HG03342 (cell line): ENCODE data around the gene ZNF609.
A peak's percentile ranks its signal among the peaks of the same experiment; 100 is the strongest.

Experiments used
- ATAC-seq: cut with Tn5 transposase; IDR thresholded peaks from one replicate; pipeline ENCODE4 v1.9.1; 2021; ENCODE audit warnings: mild to moderate bottlenecking, moderate library complexity; ENCODE audit not compliant: unreplicated experiment

The ZNF609 gene

DNA sequence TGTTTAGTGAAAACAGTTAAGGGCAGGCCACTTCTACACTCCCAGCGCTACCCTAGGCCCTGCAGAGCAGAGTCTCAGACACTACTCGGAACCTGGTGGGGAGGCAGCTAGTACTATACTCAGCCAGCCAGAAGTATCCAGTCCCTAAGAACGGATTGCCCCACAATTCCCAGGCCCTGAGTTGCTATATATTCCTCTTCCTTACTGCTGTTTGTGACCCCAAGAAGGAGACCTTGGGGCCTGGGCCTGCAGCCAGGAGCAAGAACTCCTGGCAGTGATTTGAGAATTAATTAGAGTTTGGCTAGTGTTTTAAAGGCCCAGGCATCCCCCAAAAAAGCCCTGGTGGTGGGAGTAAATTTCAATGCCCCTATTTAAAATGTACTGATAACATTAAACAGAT, 227.3 kb downstream of the ZNF609 start:
- ATAC-seq: no peak

DNA sequence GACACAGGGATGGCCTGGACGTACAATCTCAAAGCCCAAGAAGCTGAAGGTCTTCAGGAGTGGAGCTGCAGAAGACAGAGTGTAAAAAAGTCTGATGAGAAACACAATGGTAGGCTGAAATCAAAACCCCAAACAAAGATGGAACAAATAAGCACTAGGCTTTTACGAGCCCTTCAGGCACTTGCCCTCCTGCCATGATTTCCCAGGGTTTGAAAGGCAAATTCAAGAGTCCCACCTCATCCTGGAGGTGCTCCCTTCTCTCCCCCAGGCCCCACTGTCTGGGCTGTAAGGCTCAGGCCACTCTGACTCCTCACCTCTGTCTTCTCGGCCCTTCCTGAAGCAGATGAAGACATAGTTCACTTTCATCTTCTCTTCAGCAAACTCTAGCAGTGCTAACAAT, 228.4 kb downstream of the ZNF609 start:
- no peak for ATAC-seq

DNA sequence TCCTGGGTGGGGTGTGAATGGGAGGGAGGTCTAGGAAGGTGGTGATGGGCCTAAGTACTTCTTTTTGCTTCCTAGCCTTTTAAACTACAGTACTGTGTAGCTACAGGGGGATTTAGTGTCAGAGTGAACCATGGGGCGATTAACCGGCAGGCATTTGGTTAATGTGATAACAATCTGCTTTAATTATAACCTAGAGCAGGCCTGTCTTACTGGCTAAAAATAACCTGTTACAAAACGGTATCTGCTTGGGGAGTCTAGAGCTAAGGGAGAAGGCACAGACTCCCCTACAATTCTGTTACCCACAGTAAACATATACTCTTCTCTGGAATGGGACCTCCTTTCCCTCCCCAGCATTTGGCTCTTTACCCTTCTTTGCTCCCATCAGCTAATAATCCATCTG, 229.6 kb downstream of the ZNF609 start:
- ATAC-seq: no peak

- no peak for ATAC-seq
Observed at GRCh38 chr15:64690578-64691296, 230.4 kb downstream of the ZNF609 start.

DNA sequence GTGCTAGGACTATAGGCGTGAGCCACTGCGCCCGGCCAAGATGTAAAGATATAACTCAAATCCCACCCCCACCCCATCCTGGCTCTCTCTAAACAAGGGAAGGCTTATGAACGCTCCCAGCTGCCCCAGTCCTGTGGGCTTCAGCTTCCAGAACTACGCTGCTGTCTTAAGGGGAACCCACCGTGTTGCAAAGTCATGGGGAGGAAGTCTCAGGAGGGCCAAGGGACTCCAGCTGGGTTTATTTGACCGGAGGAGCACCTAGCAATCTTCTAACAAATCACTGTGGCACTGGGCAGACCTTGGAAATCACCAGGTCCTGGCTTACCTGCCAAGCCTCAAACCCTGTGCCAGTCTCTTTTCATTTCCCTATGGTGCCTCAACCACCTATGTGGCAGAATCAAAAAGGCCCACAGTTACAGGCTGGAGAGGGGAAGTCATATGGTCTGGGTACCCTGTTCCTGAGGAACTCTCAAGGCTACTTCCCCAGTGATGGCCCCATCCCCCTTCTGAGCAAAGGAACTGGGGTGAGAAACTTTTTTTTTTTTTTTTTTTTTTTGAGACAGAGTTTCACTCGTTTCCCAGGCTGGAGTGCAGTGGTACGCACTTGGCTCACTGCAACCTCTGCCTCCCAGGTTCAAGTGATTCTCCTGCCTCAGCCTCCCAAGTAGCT, 231.7 kb downstream of the ZNF609 start:
- ATAC-seq: no peak

GRCh38 chr15:64693134-64693533, 232.8 kb downstream of the ZNF609 start:
- no peak for ATAC-seq

- no peak for ATAC-seq
Observed at GRCh38 chr15:64694816-64695215, 234.4 kb downstream of the ZNF609 start.

- no peak for ATAC-seq
Observed at GRCh38 chr15:64695561-64695992, 235.2 kb downstream of the ZNF609 start.

- ATAC-seq: no peak
Observed at GRCh38 chr15:64696481-64696880, 236.1 kb downstream of the ZNF609 start.

GRCh38 chr15:64697911-64698369, 237.6 kb downstream of the ZNF609 start:
- no peak for ATAC-seq

DNA sequence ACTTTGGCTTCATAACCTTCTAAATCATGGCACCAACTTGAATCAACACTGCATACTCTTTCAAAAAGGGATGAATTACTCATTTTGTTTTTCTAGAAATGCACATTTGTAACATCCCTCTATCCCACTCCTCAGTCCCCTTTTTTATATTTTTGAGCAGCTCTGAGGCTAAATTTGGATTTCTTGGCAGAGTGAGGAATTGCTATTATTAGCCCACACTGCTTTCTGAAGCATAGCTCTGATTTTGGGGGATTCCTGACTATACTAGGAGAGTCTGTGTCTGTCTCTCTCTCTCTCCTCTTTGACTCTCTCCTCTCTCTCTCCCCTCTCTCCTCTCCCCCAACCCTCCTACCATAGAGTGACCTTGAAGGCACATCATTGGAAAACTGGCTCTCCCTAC, 238.4 kb downstream of the ZNF609 start:
- ATAC-seq: no peak

- ATAC-seq: no peak
Observed at GRCh38 chr15:64699751-64700388, 239.5 kb downstream of the ZNF609 start.

DNA sequence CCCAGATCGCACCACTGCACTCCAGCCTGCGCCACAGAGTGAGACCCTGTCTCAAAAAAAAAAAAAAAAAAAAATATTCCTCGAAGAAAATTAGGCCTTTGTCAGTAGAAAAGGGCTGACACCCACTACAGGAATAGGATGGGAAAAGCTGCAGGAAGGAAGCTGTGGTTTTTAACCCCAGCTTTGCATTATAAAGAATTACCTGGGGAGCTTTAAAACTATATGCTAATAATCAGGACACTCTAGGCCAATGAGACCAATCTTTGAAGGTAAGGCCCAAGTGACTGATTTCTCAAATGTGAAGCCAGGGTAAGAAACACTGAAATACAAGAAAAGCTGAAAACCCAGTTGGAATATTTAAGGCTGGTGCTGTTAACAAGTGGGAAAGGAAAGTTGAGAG, 240.7 kb downstream of the ZNF609 start:
- no peak for ATAC-seq

GRCh38 chr15:64701482-64702184, 241.3 kb downstream of the ZNF609 start:
- ATAC-seq: no peak

GRCh38 chr15:64702816-64703631, 242.6 kb downstream of the ZNF609 start:
- peak; percentile 67 for ATAC-seq

DNA sequence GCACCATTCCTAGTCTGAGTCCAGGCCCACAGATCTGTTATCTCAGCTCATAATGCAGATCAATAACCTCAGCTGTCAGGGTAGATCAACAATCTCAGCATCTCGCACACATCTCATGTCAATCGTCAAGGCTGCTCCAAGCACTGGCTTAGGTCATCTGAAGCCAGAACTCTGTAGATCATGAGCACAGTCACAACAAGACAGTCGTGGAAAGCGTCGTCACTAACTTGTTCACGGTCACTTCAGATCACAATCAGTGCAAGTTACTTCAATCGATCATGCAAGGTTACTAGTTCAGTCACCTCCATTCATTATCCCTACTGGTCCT, 243.2 kb downstream of the ZNF609 start:
- no peak for ATAC-seq

GRCh38 chr15:64705006-64705405, 244.6 kb downstream of the ZNF609 start:
- ATAC-seq: no peak

GRCh38 chr15:64706011-64706911, 245.9 kb downstream of the ZNF609 start:
- no peak for ATAC-seq

DNA sequence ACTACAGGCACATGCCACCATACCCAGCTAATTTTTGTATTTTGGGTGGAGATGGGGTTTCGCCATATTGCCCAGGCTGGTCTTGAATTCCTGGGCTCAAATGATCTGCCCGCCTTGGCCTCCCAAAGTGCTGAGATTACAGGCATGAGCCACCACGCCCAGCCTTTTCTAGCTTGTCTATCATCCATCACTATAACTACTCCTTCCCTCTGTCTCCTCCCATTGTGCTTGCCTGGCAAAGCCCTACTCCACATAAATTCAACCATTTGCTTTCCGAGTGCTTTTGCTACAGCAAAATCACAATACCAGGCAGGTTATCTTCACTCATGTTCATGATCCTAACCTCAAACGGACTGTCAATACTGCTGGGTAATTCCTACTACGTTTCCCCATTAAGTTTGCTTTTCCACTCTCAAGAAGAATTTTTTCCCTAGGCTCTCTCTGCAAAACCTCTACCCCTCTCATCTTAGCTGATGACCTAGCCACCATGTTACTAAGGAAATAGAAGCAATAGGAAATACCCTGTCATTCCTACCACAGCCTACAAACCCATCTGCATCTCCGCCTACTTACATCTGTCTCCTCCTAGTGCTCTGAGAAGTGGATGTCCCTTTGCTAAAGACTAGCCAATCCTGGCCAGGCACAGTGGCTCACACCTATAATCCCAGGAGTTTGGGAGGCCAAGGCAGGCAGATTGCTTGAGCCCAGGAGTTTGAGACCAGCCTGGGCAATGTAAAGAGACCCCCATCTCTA, 250.5 kb downstream of the ZNF609 start:
- no peak for ATAC-seq
